ENCODE data around the gene ENPP3.
"Not testable (repeated sequence)": the region's sequence is repeated elsewhere in the genome, so short reads cannot be mapped to it uniquely, and the experiment has no call there.

Gene ENPP3

DNA sequence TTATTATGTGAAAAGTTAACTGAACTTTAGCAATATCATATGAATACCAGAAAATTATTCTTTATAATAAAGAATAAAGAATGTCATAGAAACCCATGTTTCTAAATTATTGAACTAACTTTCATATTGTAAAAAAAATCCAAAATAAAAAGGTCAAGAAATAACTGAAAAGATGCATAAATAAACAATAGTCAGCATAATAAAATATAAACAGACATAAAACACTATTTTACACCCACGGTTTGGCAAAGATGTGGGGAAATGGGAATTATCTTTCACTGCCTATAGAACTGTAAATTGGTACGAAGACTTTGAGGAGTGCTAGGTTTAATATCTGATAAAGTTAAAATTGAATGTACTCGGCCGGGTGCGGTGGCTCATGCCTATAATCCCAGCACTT is 108.4 kb downstream of the ENPP3 start:
- no peak overlapping the region for H3K9ac ChIP-seq (ENCODE audit: low read depth, low read length)
- H3K36me3 ChIP-seq (ENCODE audit: insufficient read depth, low read length), result no peaks in the 10 kb centered on the region

DNA sequence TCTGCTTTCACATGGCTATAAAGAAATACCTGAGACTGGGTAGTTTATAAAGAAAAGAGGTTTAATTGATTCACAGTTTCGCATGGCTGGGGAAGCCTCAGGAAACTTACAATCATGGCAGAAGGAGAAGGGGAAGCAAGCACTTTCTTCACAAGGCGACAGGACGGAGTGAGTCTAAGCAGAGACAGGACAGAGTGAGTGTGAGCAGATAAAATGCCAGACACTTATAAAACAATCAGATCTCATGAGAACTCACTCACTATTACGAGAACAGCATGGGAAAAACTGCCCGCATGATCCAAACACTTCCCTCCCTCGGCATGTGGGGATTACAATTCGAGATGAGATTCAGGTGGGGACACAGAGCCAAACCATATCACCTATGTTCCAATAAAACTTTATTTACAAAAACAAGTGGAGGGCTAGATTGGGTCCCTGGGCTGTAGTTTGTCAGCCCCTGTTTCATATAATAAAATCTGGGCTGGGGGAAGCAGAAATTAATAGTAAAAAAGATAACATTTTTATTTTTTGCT is 110.8 kb downstream of the ENPP3 start:
- Histone ChIP-seq H3K36me3 (ENCODE audit: insufficient read depth, low read length) (no peaks in the 10 kb centered on the region), H3K9me3 (ENCODE audit: control insufficient read depth, insufficient read depth, low read length) (no peaks in the 10 kb centered on the region), H3K4me1 (ENCODE audit: insufficient read depth, low read length) (peaks cover 11% of the 10 kb centered on the region), H3K9ac (ENCODE audit: low read depth, low read length) (no peak overlapping the region)

More for the DNA sequence above, 108.4 kb downstream of the ENPP3 start:
- Histone ChIP-seq H3K9me3 (ENCODE audit: control insufficient read depth, insufficient read depth, low read length) (no peaks in the 10 kb centered on the region), H3K4me1 (ENCODE audit: insufficient read depth, low read length) (peaks cover 11% of the 10 kb centered on the region)

DNA sequence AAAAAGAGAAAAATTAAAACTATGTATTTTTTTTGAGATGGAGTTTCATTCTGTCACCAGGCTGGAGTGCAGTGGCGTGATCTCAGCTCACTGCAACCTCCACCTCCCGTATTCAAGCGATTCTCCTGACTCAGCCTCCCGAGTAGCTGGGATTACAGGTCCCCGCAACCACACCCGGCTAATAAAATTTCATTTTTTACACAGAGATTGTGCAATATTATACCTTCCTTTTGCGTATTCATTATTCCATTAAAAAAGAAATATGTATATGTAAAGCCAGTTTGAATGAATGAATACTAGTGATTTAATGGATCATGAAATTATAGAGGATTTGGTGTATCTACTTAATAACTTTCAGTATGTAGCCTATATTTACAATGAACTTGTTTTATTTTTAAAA is 111.9 kb downstream of the ENPP3 start:
- Histone ChIP-seq H3K9me3 (ENCODE audit: control insufficient read depth, insufficient read depth, low read length) (no peaks in the 10 kb centered on the region), H3K9ac (ENCODE audit: low read depth, low read length) (no peak overlapping the region), H3K4me1 (ENCODE audit: insufficient read depth, low read length) (peaks cover 8% of the 10 kb centered on the region), H3K36me3 (ENCODE audit: insufficient read depth, low read length) (no peaks in the 10 kb centered on the region)

DNA sequence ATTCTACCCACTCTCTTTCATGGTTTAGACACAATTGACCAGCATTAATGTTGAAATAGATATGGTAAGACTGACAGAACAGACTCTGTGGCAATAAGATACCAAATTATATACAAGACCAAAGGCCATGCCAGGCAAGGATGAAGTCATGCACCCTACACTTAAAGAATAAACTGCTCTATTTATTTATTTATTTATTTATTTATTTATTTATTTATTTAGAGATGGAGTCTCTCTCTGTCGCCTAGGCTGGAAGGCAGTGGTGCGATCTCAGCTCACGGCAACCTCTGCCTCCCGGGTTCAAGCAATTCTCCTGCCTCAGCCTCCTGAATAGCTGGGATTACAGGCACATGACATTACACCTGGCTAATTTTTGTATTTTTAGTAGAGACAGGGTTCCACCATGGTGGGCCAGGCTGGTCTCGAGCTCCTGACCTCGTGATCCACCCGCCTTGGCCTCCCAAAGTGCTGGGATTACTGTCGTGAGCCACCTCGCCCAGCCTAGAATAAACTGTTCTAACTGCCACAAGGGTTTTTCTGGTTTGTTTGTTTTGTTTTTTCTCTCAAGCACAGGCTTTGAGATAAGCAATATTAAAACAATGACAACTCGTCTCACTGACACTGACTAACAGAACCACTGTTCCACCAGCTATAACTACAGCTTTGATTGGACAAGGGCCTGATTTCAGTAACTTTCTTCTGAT is 114.1 kb downstream of the ENPP3 start:
- not testable (repeated sequence) for H3K9me3 ChIP-seq (ENCODE audit: control insufficient read depth, insufficient read depth, low read length); H3K36me3 ChIP-seq (ENCODE audit: insufficient read depth, low read length); H3K9ac ChIP-seq (ENCODE audit: low read depth, low read length); H3K4me1 ChIP-seq (ENCODE audit: insufficient read depth, low read length)

DNA sequence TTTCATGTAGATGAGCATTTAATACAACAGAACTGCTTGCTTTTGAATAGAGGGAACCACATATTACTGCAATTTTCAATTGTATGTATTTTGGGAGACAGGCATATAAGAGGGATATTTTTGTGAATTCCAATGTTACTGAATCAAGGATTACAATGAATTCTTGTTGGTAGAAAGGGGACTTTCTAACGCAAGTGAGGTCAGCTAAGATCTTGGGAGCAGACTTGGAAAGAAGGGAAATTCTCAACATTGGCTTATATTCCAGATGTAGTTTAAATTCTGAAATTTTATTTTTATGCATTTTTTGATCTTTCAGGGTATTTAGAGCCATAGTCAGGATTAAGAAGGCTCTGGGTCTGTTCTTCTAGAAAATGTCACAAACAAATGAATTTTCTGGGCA is 117.0 kb downstream of the ENPP3 start:
- Histone ChIP-seq H3K9ac (ENCODE audit: low read depth, low read length) (no peak overlapping the region), H3K4me1 (ENCODE audit: insufficient read depth, low read length) (no peaks in the 10 kb centered on the region), H3K36me3 (ENCODE audit: insufficient read depth, low read length) (no peaks in the 10 kb centered on the region), H3K9me3 (ENCODE audit: control insufficient read depth, insufficient read depth, low read length) (no peaks in the 10 kb centered on the region)

DNA sequence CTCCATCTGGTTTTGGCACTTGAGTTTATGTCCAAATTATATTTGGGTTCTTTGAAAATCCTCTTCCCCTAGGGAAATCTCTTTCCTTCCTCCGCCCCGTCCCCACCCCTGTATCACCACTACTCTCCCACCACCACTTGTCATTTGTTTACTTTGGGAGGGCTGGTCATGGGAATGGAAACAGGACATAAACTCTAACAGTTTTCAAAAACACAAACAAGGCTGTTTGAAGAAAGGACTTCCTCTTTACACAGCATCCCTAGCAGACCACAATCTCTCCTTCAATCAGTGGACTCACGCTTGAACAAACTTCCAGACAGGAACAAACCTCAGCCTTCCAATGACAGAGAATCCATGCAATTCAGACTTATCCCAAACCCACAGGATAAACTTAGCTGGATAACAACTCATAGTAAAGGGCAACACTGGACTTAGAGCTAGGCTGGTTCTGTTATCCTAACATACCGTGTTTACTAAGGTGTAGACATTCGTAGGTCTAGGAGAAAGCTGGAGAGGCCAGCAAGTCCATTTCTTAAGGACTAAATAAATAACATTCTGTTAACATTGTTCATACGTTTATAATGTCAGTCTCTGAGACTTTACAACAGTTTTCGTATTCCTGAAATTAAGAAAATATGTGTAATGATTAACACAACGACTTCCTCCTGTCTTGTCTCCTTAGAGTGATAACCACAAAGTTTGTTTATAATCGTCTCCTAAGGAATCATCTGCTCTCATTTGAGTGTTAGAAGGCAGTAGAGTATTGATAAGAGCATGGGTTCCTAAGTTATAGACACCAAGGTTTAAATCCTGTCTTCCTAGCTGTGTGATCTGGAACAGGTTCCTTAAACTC is 117.8 kb downstream of the ENPP3 start:
- Histone ChIP-seq H3K9ac (ENCODE audit: low read depth, low read length) (no peak overlapping the region), H3K36me3 (ENCODE audit: insufficient read depth, low read length) (no peaks in the 10 kb centered on the region), H3K4me1 (ENCODE audit: insufficient read depth, low read length) (no peaks in the 10 kb centered on the region), H3K9me3 (ENCODE audit: control insufficient read depth, insufficient read depth, low read length) (no peaks in the 10 kb centered on the region)

DNA sequence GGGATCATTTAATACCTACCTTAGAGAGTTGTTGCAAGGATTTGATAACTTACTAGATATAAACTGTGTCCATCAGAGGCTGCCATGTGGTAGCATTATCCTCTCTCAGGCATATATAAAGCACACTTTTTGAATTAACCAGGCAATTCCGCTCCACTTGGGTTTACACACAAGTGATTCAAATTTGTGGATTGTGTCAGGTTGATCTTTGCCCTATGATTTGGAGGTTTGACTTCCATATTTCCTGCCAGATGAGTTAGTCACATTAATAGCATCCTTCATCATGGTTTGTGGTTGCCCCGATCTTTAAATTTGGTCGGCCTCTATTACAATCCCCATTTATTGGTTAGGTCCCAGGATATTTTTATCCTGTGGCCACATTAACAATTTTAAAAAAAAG is 118.5 kb downstream of the ENPP3 start:
- Histone ChIP-seq H3K9ac (ENCODE audit: low read depth, low read length) (no peak overlapping the region), H3K9me3 (ENCODE audit: control insufficient read depth, insufficient read depth, low read length) (no peaks in the 10 kb centered on the region), H3K36me3 (ENCODE audit: insufficient read depth, low read length) (no peaks in the 10 kb centered on the region), H3K4me1 (ENCODE audit: insufficient read depth, low read length) (no peaks in the 10 kb centered on the region)

DNA sequence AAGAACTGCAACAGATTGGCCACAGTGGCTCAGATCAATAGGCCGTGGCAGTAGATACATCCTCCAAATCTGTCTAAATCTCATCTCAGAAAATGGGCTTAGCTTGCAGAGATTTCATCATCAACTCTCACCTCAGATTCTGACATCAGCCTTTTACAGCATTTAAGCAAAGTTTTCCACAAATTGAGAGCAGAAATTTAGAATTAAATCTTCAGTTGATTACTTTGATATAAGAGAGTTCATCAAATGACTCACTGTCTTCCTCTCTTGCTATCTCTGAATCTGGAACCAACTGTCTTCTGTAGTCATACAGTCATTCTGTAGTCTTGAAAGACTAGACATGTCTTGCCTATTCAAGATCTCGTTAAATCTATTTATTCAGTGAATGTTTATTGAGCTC is 118.9 kb downstream of the ENPP3 start:
- Histone ChIP-seq H3K9ac (ENCODE audit: low read depth, low read length) (no peak overlapping the region), H3K36me3 (ENCODE audit: insufficient read depth, low read length) (no peaks in the 10 kb centered on the region), H3K9me3 (ENCODE audit: control insufficient read depth, insufficient read depth, low read length) (no peaks in the 10 kb centered on the region), H3K4me1 (ENCODE audit: insufficient read depth, low read length) (no peaks in the 10 kb centered on the region)

DNA sequence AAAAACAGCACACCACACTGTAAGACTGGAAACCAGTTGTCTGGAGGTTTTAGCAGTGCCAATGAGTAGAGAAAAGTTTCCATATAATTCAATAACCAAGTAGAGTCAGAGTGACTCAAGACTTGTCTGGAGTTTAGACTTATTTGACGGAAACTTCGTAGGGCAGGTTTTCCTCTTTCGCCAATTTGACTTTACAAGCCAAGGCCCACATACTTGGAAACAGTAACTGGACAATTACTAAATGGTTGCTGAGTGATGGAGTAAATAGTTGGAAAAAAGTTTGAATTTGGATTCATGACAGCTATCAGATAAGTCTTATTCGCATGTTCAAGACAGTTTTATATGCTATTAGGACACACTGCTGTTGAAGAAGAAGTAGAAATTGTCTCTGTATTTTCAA is 121.8 kb downstream of the ENPP3 start:
- H3K9ac ChIP-seq (ENCODE audit: low read depth, low read length), result no peak overlapping the region
- H3K4me1 ChIP-seq (ENCODE audit: insufficient read depth, low read length), result no peaks in the 10 kb centered on the region
- no peaks in the 10 kb centered on the region for H3K9me3 ChIP-seq (ENCODE audit: control insufficient read depth, insufficient read depth, low read length)
- H3K36me3 ChIP-seq (ENCODE audit: insufficient read depth, low read length), result no peaks in the 10 kb centered on the region

DNA sequence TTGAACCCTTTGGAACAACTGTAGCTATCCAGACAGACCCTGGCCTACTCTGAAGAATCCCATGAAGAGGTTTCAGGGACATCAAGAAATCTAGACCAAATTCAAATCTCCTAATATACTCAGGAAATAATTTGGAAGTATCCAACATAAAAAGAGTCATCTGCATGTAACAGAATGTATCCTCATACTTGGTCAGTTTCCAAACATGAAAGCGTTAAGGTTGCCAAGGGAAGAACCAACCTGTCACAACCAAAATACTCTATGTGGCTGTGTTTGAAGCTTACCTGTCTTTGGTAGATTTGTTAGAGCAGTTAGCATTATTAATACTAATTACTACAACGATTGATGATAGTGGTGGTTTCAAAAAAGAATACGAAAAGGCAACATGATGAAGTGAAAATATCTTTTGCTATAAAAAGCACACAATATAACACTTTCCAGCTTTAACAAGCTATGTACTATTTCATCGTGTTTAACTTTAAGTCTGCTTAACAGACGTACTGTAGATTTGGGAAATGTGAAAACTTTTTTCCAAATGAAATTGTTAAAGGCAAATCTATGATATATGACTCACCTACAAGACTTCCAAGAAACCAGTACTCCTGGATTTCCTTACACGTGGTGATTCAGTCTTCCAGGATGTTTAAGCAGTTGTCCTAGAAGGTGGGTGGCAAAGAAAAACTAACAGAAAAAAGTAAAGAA is 124.1 kb downstream of the ENPP3 start:
- H3K9me3 ChIP-seq (ENCODE audit: control insufficient read depth, insufficient read depth, low read length), result no peaks in the 10 kb centered on the region
- H3K4me1 ChIP-seq (ENCODE audit: insufficient read depth, low read length), result peaks cover 7% of the 10 kb centered on the region; the same call in 1 of the 2 replicates
- no peaks in the 10 kb centered on the region for H3K36me3 ChIP-seq (ENCODE audit: insufficient read depth, low read length)
- H3K9ac ChIP-seq (ENCODE audit: low read depth, low read length), result no peak overlapping the region

DNA sequence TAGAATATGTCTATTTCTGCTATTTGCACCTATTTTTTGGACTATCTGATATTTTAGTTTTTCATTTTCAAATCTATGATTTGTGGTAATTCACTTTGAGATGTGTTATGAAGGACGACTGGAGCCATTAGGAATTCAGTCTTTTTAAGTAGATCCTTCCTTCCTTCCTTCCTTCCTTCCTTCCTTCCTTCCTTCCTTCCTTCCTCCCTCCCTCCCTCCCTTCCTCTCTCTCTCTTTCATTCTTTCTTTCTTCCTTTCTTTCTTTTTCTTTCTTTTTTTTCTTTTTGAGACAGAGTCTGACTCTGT is 124.6 kb downstream of the ENPP3 start:
- no peak overlapping the region for H3K9ac ChIP-seq (ENCODE audit: low read depth, low read length)
- H3K4me1 ChIP-seq (ENCODE audit: insufficient read depth, low read length), result peaks cover 7% of the 10 kb centered on the region; the same call in 1 of the 2 replicates
- H3K9me3 ChIP-seq (ENCODE audit: control insufficient read depth, insufficient read depth, low read length), result no peaks in the 10 kb centered on the region
- no peaks in the 10 kb centered on the region for H3K36me3 ChIP-seq (ENCODE audit: insufficient read depth, low read length)

DNA sequence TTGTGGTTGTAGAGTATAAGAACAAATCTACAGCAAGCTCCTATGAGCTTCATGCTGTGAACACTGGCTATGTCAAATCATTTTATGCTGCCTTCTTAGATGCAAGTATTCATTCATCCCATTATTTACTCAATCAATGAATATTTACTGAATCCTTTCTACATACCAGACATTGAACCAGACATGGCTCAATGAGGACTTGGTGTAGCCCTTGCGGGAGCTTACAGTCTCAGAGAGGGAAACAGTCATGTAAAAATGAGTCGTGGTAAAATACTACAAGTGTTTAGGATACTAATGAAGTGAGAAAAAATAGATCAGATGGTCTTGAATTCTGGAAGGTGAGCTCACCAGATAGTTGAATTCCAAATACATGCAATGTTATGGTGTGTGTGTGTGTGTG is 125.9 kb downstream of the ENPP3 start:
- Histone ChIP-seq H3K4me1 (ENCODE audit: insufficient read depth, low read length) (peaks cover 7% of the 10 kb centered on the region; the same call in 1 of the 2 replicates), H3K9me3 (ENCODE audit: control insufficient read depth, insufficient read depth, low read length) (no peaks in the 10 kb centered on the region), H3K36me3 (ENCODE audit: insufficient read depth, low read length) (no peaks in the 10 kb centered on the region), H3K9ac (ENCODE audit: low read depth, low read length) (no peak overlapping the region)

DNA sequence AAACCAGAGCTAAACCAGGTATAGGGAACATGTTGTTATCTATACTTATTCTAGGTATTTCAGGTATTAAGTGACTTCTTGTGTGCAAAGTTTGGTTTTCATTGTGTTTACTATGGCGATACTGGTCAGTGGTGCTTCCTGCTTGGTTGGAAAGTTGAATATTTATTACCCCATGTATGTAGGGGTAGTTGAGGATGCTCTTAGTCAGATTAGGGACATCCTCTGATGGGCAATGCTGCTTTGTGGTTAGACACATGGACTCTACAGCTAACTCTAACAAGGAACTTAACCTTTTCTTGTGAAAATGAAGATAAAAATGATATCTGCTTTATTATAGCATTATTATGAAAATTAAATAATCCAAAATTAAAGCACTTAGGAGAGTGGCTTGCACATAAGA is 126.6 kb downstream of the ENPP3 start:
- Histone ChIP-seq H3K36me3 (ENCODE audit: insufficient read depth, low read length) (no peaks in the 10 kb centered on the region), H3K9me3 (ENCODE audit: control insufficient read depth, insufficient read depth, low read length) (no peaks in the 10 kb centered on the region), H3K4me1 (ENCODE audit: insufficient read depth, low read length) (peaks cover 7% of the 10 kb centered on the region; the same call in 1 of the 2 replicates), H3K9ac (ENCODE audit: low read depth, low read length) (no peak overlapping the region)

DNA sequence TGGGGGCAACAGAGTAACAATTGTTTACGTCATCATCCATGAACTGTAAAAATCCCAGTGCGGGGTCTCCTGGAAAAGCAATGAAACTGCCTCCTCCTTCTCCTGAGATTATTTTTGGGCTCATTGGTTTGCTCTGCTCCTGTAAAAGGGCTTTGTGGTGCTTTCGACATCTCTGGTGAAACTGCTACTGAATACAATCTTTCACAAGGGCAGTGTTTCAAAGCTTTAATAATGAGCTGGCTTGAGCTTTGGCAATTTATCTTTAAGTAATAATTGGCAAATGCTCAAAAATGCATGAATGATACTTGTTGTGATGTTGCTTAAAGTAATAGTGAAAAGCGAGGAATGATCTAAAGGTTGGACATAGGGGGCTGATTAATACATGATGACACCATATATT is 127.2 kb downstream of the ENPP3 start:
- Histone ChIP-seq H3K4me1 (ENCODE audit: insufficient read depth, low read length) (peaks cover 7% of the 10 kb centered on the region; the same call in 1 of the 2 replicates), H3K9me3 (ENCODE audit: control insufficient read depth, insufficient read depth, low read length) (no peaks in the 10 kb centered on the region), H3K9ac (ENCODE audit: low read depth, low read length) (no peak overlapping the region), H3K36me3 (ENCODE audit: insufficient read depth, low read length) (no peaks in the 10 kb centered on the region)
